Activated naive CD8-positive, alpha-beta T cell treated with anti-CD3 and anti-CD28 coated beads, Interleukin-2, amount 50 U/mL, for 16 hours (primary cell): ENCODE data around the gene FNBP1L.
"Not testable (repeated sequence)": the region's sequence is repeated elsewhere in the genome, so short reads cannot be mapped to it uniquely, and the experiment has no call there.

Experiments
- DNase-seq: peaks from one replicate; pipeline ENCODE4 v3.0.0-alpha.2; 2020; ENCODE audit warnings: low read depth, low spot score

Gene FNBP1L

GRCh38 chr1:93442741-93443140, 5.2 kb upstream of the FNBP1L start:
- no peak for DNase-seq

- DNase-seq, result no peak
Measured at GRCh38 chr1:93443454-93443853, 4.5 kb upstream of the FNBP1L start.

GRCh38 chr1:93446837-93447451, 974 bp upstream of the FNBP1L start:
- no peak for DNase-seq

- DNase-seq, result no peak
Measured at GRCh38 chr1:93448292-93448982, 519 bp downstream of the FNBP1L start.

- DNase-seq, result no peak
Measured at GRCh38 chr1:93448983-93449804, 1.3 kb downstream of the FNBP1L start.

- DNase-seq, result no peak
Measured at GRCh38 chr1:93450321-93450720, 2.4 kb downstream of the FNBP1L start.

GRCh38 chr1:93453911-93454310, 6.0 kb downstream of the FNBP1L start:
- DNase-seq, result no peak

GRCh38 chr1:93459126-93459525, 11.2 kb downstream of the FNBP1L start:
- DNase-seq, result no peak

- no peak for DNase-seq
Measured at GRCh38 chr1:93461236-93461635, 13.3 kb downstream of the FNBP1L start.

- no peak for DNase-seq
Measured at GRCh38 chr1:93463960-93464359, 16.0 kb downstream of the FNBP1L start.

GRCh38 chr1:93465371-93466082, 17.6 kb downstream of the FNBP1L start:
- not testable (repeated sequence) for DNase-seq

GRCh38 chr1:93467606-93468005, 19.7 kb downstream of the FNBP1L start:
- DNase-seq, result no peak

- DNase-seq, result no peak
Measured at GRCh38 chr1:93468662-93469061, 20.7 kb downstream of the FNBP1L start.

- DNase-seq, result not testable (repeated sequence)
Measured at GRCh38 chr1:93469223-93469622, 21.3 kb downstream of the FNBP1L start.

GRCh38 chr1:93471284-93471683, 23.4 kb downstream of the FNBP1L start:
- no peak for DNase-seq

- DNase-seq, result no peak
Measured at GRCh38 chr1:93471911-93472310, 24.0 kb downstream of the FNBP1L start.

GRCh38 chr1:93474321-93474720, 26.4 kb downstream of the FNBP1L start:
- no peak for DNase-seq

- DNase-seq, result no peak
Measured at GRCh38 chr1:93475681-93476080, 27.8 kb downstream of the FNBP1L start.

GRCh38 chr1:93479133-93479745, 31.3 kb downstream of the FNBP1L start:
- DNase-seq, result not testable (repeated sequence)

GRCh38 chr1:93481899-93482298, 34.0 kb downstream of the FNBP1L start:
- DNase-seq, result not testable (repeated sequence)

- DNase-seq, result no peak
Measured at GRCh38 chr1:93483200-93483599, 35.3 kb downstream of the FNBP1L start.
